Endothelial cell of umbilical vein (primary cell): ENCODE results near the gene FOXF1.

ENCODE experiments used
- EZH2 ChIP-seq: IDR thresholded peaks from 2 replicates; pipeline ENCODE4 v1.6.1; 2012; ENCODE audit warnings: borderline replicate concordance, low read depth, mild to moderate bottlenecking, moderate library complexity, low read length, inconsistent platforms; ENCODE audit not compliant: severe bottlenecking
- FOS ChIP-seq: IDR thresholded peaks from 2 replicates; pipeline ENCODE4 v1.6.1; 2011; ENCODE audit warnings: mild to moderate bottlenecking, low read length, moderate library complexity, borderline replicate concordance; ENCODE audit not compliant: insufficient read depth
- POLR2A ChIP-seq: IDR thresholded peaks from 2 replicates; pipeline ENCODE4 v1.6.1; 2012; ENCODE audit warnings: low read depth, mild to moderate bottlenecking, control low read depth, low read length
- POLR2AphosphoS5 ChIP-seq: IDR thresholded peaks from 2 replicates; pipeline ENCODE4 v1.6.1; 2012; ENCODE audit warnings: low read depth, mild to moderate bottlenecking, control low read depth, low read length, moderate library complexity; ENCODE audit not compliant: insufficient read depth
- TF ChIP-seq, protein P1 (sequence below), 2 donors: IDR thresholded peaks; 1 replicate in 1 of 2; 2 replicates in 1 of 2; pipeline ENCODE4 v1.5.1; 2011; ENCODE audit warnings: low read length in 2 of 2, mild to moderate bottlenecking in 2 of 2, moderate library complexity in 2 of 2, control low read depth in 1 of 2, inconsistent platforms in 1 of 2, low read depth in 1 of 2; ENCODE audit not compliant: insufficient read depth in 1 of 2; ENCODE audit errors: extremely low read depth in 1 of 2
- TF ChIP-seq, protein P2 (sequence below): IDR thresholded peaks from 2 replicates; pipeline ENCODE4 v1.6.1; 2011; ENCODE audit not compliant: insufficient read depth, insufficient read length

DNA sequence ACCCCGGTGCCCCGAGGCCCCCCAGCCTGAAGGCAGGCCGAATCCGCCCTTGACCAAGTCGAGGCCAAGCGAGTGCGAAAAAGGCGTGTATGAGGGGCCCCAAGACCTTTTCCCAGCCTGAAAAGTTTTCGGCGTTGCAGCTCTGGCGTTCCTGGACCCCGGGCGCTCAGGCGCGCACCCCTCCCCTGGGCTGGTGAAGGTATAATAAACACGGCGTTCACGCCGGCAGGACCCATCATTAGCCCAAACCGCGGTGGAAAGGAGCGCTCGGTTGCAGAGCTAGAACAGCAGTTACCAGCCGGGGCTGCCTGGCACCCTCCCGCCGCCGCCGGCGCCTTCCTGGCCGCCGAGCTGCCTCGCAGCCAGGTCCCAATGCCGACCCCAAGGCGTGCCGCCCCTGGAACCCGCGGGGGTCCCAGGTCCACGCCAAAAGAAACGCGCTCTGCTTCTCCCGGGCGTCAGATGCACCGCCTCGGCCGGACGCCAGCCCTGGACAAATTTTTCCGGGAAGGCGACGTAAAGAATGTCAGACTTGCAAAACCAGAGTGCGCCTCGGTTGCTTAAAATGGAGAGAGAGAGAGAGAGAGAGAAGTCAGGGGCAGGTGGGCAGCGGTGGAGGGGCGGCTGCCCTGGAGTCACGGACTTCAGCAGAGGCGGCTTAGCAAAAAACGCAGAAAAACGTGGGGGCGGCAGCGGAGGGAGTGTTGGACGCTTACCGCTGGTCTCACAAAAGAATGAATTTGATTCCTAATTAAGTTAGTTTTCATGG lies 11.5 kb upstream of the FOXF1 start:
- TF ChIP-seq, protein P1, sequence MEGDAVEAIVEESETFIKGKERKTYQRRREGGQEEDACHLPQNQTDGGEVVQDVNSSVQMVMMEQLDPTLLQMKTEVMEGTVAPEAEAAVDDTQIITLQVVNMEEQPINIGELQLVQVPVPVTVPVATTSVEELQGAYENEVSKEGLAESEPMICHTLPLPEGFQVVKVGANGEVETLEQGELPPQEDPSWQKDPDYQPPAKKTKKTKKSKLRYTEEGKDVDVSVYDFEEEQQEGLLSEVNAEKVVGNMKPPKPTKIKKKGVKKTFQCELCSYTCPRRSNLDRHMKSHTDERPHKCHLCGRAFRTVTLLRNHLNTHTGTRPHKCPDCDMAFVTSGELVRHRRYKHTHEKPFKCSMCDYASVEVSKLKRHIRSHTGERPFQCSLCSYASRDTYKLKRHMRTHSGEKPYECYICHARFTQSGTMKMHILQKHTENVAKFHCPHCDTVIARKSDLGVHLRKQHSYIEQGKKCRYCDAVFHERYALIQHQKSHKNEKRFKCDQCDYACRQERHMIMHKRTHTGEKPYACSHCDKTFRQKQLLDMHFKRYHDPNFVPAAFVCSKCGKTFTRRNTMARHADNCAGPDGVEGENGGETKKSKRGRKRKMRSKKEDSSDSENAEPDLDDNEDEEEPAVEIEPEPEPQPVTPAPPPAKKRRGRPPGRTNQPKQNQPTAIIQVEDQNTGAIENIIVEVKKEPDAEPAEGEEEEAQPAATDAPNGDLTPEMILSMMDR (IDR thresholded peaks at IDR 0.05; ENCODE audit: extremely low read depth in 1 of 2, insufficient read depth in 1 of 2, low read depth in 1 of 2, low read length in 2 of 2): no peak
- TF ChIP-seq POLR2AphosphoS5 (no peak), POLR2A (no peak), EZH2 (peak; percentile 96), FOS (no peak)
- TF ChIP-seq, protein P2, sequence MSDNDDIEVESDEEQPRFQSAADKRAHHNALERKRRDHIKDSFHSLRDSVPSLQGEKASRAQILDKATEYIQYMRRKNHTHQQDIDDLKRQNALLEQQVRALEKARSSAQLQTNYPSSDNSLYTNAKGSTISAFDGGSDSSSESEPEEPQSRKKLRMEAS: no peak
